Neural progenitor cell (in vitro differentiated cells): Measurements from ENCODE around the gene C9orf50. TPM values are rescaled to one million over a fixed set of nuclear protein-coding genes. Genes with fewer than 3 reads are reported as not detected.
A peak's percentile ranks its signal among the peaks of the same experiment; 100 is the strongest.

Source experiments
- DNase-seq: peaks from one replicate; pipeline ENCODE4 v3.0.0-alpha.2; 2016; ENCODE audit warnings: low spot score
- H2AFZ ChIP-seq: fragments of 200-600 bp; sonication (generic); replicated peaks from 2 replicates; pipeline ENCODE4 v1.6.1; 2016; ENCODE audit warnings: antibody characterized with exemption
- H3F3A ChIP-seq: fragments of 200-600 bp; sonication (generic); 2 replicates; pipeline ENCODE4 v1.6.1; 2016; ENCODE audit warnings: antibody characterized with exemption, low read depth
- H3K27ac ChIP-seq: fragments of 200-600 bp; sonication (generic); 2 replicates; pipeline ENCODE4 v1.5.1; 2016; ENCODE audit warnings: mild to moderate bottlenecking
- H3K27me3 ChIP-seq: fragments of 200-600 bp; sonication (generic); 2 replicates; pipeline ENCODE4 v1.6.1; 2016; ENCODE audit warnings: mild to moderate bottlenecking, moderate library complexity
- H3K36me3 ChIP-seq: fragments of 200-600 bp; sonication (generic); 2 replicates; pipeline ENCODE4 v1.5.1; 2016
- H3K4me1 ChIP-seq: fragments of 200-600 bp; sonication (generic); 2 replicates; pipeline ENCODE4 v1.6.1; 2016; ENCODE audit warnings: mixed run types
- H3K4me2 ChIP-seq: fragments of 200-600 bp; sonication (generic); 2 replicates; pipeline ENCODE4 v1.6.1; 2016
- H3K4me3 ChIP-seq: fragments of 200-600 bp; sonication (generic); 2 replicates; pipeline ENCODE4 v1.5.1; 2016
- H3K79me2 ChIP-seq: fragments of 200-600 bp; sonication (generic); 2 replicates; pipeline ENCODE4 v1.6.1; 2016; ENCODE audit warnings: low read depth
- H3K9ac ChIP-seq: fragments of 200-600 bp; sonication (generic); 2 replicates; pipeline ENCODE4 v1.6.1; 2016
- H3K9me3 ChIP-seq: fragments of 200-600 bp; sonication (generic); 2 replicates; pipeline ENCODE4 v1.5.1; 2016; ENCODE audit warnings: low read depth
- H4K20me1 ChIP-seq: fragments of 200-600 bp; sonication (generic); 2 replicates; pipeline ENCODE4 v1.6.1; 2016; ENCODE audit warnings: low read depth
- H3K27ac Mint-ChIP-seq: 3 replicates; pipeline ENCODE4 v1.8.0; 2021; ENCODE audit warnings: mixed read lengths
- H3K27me3 Mint-ChIP-seq: 2 replicates; pipeline ENCODE4 v1.8.0; 2022; ENCODE audit warnings: low read depth, mild to moderate bottlenecking, inconsistent platforms, moderate library complexity, mixed read lengths; ENCODE audit not compliant: insufficient read depth
- H3K36me3 Mint-ChIP-seq: 3 replicates; pipeline ENCODE4 v1.8.0; 2021; ENCODE audit warnings: mixed read lengths
- H3K4me1 Mint-ChIP-seq: 3 replicates; pipeline ENCODE4 v1.8.0; 2021; ENCODE audit warnings: mixed read lengths
- H3K4me3 Mint-ChIP-seq: 3 replicates; pipeline ENCODE4 v1.8.0; 2021; ENCODE audit warnings: mild to moderate bottlenecking, moderate library complexity, mixed read lengths
- H3K9me3 Mint-ChIP-seq: 3 replicates; pipeline ENCODE4 v1.8.0; 2020; ENCODE audit warnings: mixed read lengths
- EZH2 ChIP-seq: fragments of 200-600 bp; sonication (generic); IDR thresholded peaks from 2 replicates; pipeline ENCODE4 v1.6.1; 2017; ENCODE audit warnings: antibody characterized with exemption, mild to moderate bottlenecking, moderate library complexity
- EZH2phosphoT487 ChIP-seq: fragments of 200-600 bp; sonication (generic); IDR thresholded peaks from 2 replicates; pipeline ENCODE4 v1.6.1; 2017; ENCODE audit warnings: antibody characterized with exemption
- total RNA-seq: library from RNA; depleted of rRNA; stranded (reverse); fragments of >200 nt; gene quantifications from 2 replicates; pipeline ENCODE4 v1.2.3, GENCODE V29; 2015; ENCODE audit warnings: low replicate concordance
- TF ChIP-seq, protein P1 (sequence below): fragments of 200-600 bp; sonication (generic); IDR thresholded peaks from 2 replicates; pipeline ENCODE4 v1.5.1; 2017; ENCODE audit warnings: antibody characterized with exemption, mild to moderate bottlenecking

The C9orf50 gene
- not detected in 2 replicates for total RNA-seq

DNA sequence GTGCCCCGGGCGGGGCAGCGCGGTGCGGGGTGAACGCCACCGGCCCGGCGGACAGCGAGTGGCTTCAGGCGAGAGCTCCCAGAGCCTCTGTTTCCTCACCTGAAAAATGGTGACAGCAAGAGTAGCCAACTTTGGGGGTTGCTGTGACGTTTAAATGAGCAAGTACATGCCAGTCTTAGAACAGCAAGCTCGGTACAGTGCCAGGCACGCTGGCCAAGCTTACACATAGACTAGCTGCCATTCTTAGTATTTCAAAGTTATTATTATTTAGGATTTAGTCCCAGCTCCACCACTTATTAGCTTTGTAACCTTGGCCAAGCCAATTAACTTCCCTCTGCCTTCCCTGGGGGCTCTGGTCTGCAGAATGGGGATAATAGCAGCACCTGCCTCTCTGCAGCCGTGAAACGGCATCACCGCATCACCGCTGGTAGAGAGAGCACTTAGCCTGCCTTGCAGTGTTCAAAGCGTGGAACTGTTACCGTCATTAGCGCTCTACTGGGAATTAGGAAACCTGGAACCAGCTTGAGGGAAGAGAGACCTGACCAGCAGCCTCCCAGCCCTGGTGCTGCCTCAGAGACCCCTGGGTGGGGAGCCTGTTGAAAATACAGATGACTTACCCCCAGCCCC lies at the start of gene C9orf50:
Gene C9orf50, minus strand, starts transcription at position 433 of the 627 bp plus-strand sequence. CDS start 527 bp downstream, outside the sequence.
- no peaks in the 10 kb centered on the region for H3K36me3 Mint-ChIP-seq
- no peaks in the 10 kb centered on the region for H3K9me3 ChIP-seq

GRCh38 chr9:129669946-129670345 lies 49.0 kb upstream of the C9orf50 start:
- H3K9me3 ChIP-seq: no peaks in the 10 kb centered on the region
- no peak overlapping the region for H3K9ac ChIP-seq
- Mint-ChIP-seq H3K4me1 (peaks cover 7% of the 10 kb centered on the region), H3K36me3 (no peaks in the 10 kb centered on the region), H3K27me3 (peaks cover 24% of the 10 kb centered on the region), H3K27ac (peak overlapping the region; percentile 15), H3K9me3 (no peaks in the 10 kb centered on the region), H3K4me3 (no peak overlapping the region)
- H3K4me1 ChIP-seq: peaks cover 10% of the 10 kb centered on the region
- no peaks in the 10 kb centered on the region for H3K79me2 ChIP-seq
- no peak overlapping the region for H3K4me2 ChIP-seq
- H2AFZ ChIP-seq: no peak overlapping the region
- peaks cover 28% of the 10 kb centered on the region for H3K27me3 ChIP-seq
- no peak for TF ChIP-seq EZH2phosphoT487
- TF ChIP-seq EZH2: no peak
- TF ChIP-seq, protein P1, sequence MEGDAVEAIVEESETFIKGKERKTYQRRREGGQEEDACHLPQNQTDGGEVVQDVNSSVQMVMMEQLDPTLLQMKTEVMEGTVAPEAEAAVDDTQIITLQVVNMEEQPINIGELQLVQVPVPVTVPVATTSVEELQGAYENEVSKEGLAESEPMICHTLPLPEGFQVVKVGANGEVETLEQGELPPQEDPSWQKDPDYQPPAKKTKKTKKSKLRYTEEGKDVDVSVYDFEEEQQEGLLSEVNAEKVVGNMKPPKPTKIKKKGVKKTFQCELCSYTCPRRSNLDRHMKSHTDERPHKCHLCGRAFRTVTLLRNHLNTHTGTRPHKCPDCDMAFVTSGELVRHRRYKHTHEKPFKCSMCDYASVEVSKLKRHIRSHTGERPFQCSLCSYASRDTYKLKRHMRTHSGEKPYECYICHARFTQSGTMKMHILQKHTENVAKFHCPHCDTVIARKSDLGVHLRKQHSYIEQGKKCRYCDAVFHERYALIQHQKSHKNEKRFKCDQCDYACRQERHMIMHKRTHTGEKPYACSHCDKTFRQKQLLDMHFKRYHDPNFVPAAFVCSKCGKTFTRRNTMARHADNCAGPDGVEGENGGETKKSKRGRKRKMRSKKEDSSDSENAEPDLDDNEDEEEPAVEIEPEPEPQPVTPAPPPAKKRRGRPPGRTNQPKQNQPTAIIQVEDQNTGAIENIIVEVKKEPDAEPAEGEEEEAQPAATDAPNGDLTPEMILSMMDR: no peak
- DNase-seq: no peak
- H3K27ac ChIP-seq: no peak overlapping the region
- peaks cover 17% of the 10 kb centered on the region for H3F3A ChIP-seq
- H4K20me1 ChIP-seq: no peaks in the 10 kb centered on the region
- H3K4me3 ChIP-seq: no peak overlapping the region
- H3K36me3 ChIP-seq: no peaks in the 10 kb centered on the region

More for the DNA sequence above, at the start of gene C9orf50:
- H3K27ac Mint-ChIP-seq: no peak within 1 kb of the TSS
- H3K4me3 Mint-ChIP-seq: peak within 1 kb of the TSS; percentile 81
- Histone ChIP-seq H4K20me1 (no peaks in the 10 kb centered on the region), H2AFZ (peak within 1 kb of the TSS; percentile 66), H3K27me3 (peaks cover 44% of the 10 kb centered on the region), H3K27ac (no peak within 1 kb of the TSS), H3F3A (peaks cover 17% of the 10 kb centered on the region), H3K36me3 (no peaks in the 10 kb centered on the region), H3K4me3 (peak within 1 kb of the TSS; percentile 51), H3K9ac (no peak within 1 kb of the TSS), H3K4me2 (peak within 1 kb of the TSS; percentile 79), H3K79me2 (no peaks in the 10 kb centered on the region), H3K4me1 (peaks cover 8% of the 10 kb centered on the region)
- peaks cover 2% of the 10 kb centered on the region for H3K9me3 Mint-ChIP-seq
- TF ChIP-seq, protein P1: no peak
- TF ChIP-seq EZH2phosphoT487 (peak; percentile 65), EZH2 (no peak)
- no peak for DNase-seq
- H3K27me3 Mint-ChIP-seq: peaks cover 22% of the 10 kb centered on the region
- H3K4me1 Mint-ChIP-seq: peaks cover 29% of the 10 kb centered on the region

- no peak overlapping the region for H3K4me3 ChIP-seq
- no peak overlapping the region for H2AFZ ChIP-seq
- no peak for TF ChIP-seq EZH2
- TF ChIP-seq EZH2phosphoT487: no peak
- TF ChIP-seq, protein P1: no peak
- H3K36me3 ChIP-seq: no peaks in the 10 kb centered on the region
- peaks cover 9% of the 10 kb centered on the region for H3K4me1 Mint-ChIP-seq
- H3F3A ChIP-seq: peaks cover 25% of the 10 kb centered on the region
- H3K4me2 ChIP-seq: no peak overlapping the region
- peaks cover 10% of the 10 kb centered on the region for H3K4me1 ChIP-seq
- no peak overlapping the region for H3K27ac ChIP-seq
- no peaks in the 10 kb centered on the region for H3K79me2 ChIP-seq
- H3K9me3 Mint-ChIP-seq: no peaks in the 10 kb centered on the region
- H3K36me3 Mint-ChIP-seq: no peaks in the 10 kb centered on the region
- DNase-seq: no peak
- H3K4me3 Mint-ChIP-seq: no peak overlapping the region
- H4K20me1 ChIP-seq: peaks cover 1% of the 10 kb centered on the region
- no peak overlapping the region for H3K27ac Mint-ChIP-seq
- peaks cover 25% of the 10 kb centered on the region for H3K27me3 Mint-ChIP-seq
- H3K9me3 ChIP-seq: no peaks in the 10 kb centered on the region
- H3K27me3 ChIP-seq: peaks cover 35% of the 10 kb centered on the region
- H3K9ac ChIP-seq: no peak overlapping the region
These were observed 48.3 kb upstream of the C9orf50 start for GRCh38 chr9:129669141-129669718.
